ENCODE results near the gene METTL22.

Gene METTL22

GRCh38 chr16:8675183-8676159 lies 54.0 kb downstream of the METTL22 start:
- no peak for TF ChIP-seq EZH2phosphoT487 (conservative IDR thresholded peaks at IDR 0.05; ENCODE audit: low read length)
- TF ChIP-seq CTCF (IDR thresholded peaks at IDR 0.05; ENCODE audit: insufficient read depth, low read length, poor library complexity, severe bottlenecking), result no peak

GRCh38 chr16:8676160-8676547 lies 54.7 kb downstream of the METTL22 start:
- no peaks in the 10 kb centered on the region for H3K9me2 ChIP-seq (replicated peaks; ENCODE audit: insufficient read depth, low read length)
- no peaks in the 10 kb centered on the region for H3K36me3 ChIP-seq (ENCODE audit: low read length)
- H3F3A ChIP-seq (ENCODE audit: insufficient read depth), result no peaks in the 10 kb centered on the region
- no peak overlapping the region for H3K4me2 ChIP-seq (ENCODE audit: low read depth, low read length, poor library complexity, severe bottlenecking)
- no peak overlapping the region for H3K27ac ChIP-seq (ENCODE audit: low read depth, low read length)
- no peaks in the 10 kb centered on the region for H3K79me2 ChIP-seq (ENCODE audit: insufficient read depth, low read length)
- H3K4me3 ChIP-seq (ENCODE audit: insufficient read depth, low read length, poor library complexity, severe bottlenecking), result no peak overlapping the region
- H2AFZ ChIP-seq (ENCODE audit: low read depth, low read length, severe bottlenecking), result no peak overlapping the region
- TF ChIP-seq CTCF (IDR thresholded peaks at IDR 0.05; ENCODE audit: insufficient read depth, low read length, poor library complexity, severe bottlenecking) (no peak), EZH2phosphoT487 (conservative IDR thresholded peaks at IDR 0.05; ENCODE audit: low read length) (no peak)
- no peak overlapping the region for H3K9ac ChIP-seq (ENCODE audit: low read length)
- H3K27me3 ChIP-seq (ENCODE audit: low read length), result peaks cover 3% of the 10 kb centered on the region; the same call in 1 of the 2 replicates
- H3K9me3 ChIP-seq (ENCODE audit: insufficient read depth, low read length), result no peaks in the 10 kb centered on the region; the same call in 1 of the 2 replicates
- H4K20me1 ChIP-seq (ENCODE audit: low read depth, low read length), result no peaks in the 10 kb centered on the region

More at GRCh38 chr16:8675183-8676159, 54.0 kb downstream of the METTL22 start:
- Histone ChIP-seq H3K9ac (ENCODE audit: low read length) (no peak overlapping the region), H3K27ac (ENCODE audit: low read depth, low read length) (no peak overlapping the region), H3K4me2 (ENCODE audit: low read depth, low read length, poor library complexity, severe bottlenecking) (peak overlapping the region; percentile 79), H3K79me2 (ENCODE audit: insufficient read depth, low read length) (no peaks in the 10 kb centered on the region), H4K20me1 (ENCODE audit: low read depth, low read length) (no peaks in the 10 kb centered on the region), H3K27me3 (ENCODE audit: low read length) (peaks cover 3% of the 10 kb centered on the region; the same call in 1 of the 2 replicates), H3F3A (ENCODE audit: insufficient read depth) (no peaks in the 10 kb centered on the region), H3K4me3 (ENCODE audit: insufficient read depth, low read length, poor library complexity, severe bottlenecking) (peak overlapping the region; percentile 62), H2AFZ (ENCODE audit: low read depth, low read length, severe bottlenecking) (no peak overlapping the region), H3K36me3 (ENCODE audit: low read length) (no peaks in the 10 kb centered on the region), H3K9me2 (replicated peaks; ENCODE audit: insufficient read depth, low read length) (no peaks in the 10 kb centered on the region), H3K9me3 (ENCODE audit: insufficient read depth, low read length) (no peaks in the 10 kb centered on the region; the same call in 1 of the 2 replicates)

DNA sequence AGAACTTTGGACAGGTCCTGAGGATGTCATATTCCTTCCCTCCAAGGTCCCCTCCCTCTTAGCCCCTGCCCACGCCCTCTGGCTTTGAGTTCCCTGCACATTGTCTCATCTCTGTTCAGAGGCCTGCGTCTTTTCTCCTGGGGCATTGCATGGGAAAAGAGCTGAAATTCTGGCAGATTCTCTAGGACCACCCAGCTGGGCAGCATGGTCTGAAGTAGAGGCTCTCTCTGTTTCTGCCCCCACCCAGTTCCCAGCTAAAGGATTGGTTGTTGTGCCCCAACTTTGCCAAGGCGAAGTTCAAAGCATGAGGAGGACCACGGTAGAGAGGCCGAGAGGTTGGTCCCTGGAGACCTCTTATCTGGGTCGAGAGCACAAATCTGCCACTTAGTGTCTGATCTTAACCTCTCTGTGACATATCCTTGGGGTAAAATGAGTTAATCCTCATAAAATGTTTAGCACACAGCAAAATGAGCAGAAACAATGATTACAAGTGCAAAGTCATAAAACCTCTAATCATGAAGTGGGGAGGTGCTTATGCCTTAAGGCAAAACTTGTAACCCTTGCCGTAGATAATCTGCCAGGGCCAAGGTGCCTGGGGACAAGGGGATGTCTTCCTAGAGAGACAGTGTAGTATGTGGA lies 55.4 kb downstream of the METTL22 start:
- no peaks in the 10 kb centered on the region for H3K79me2 ChIP-seq (ENCODE audit: insufficient read depth, low read length)
- no peak overlapping the region for H3K4me2 ChIP-seq (ENCODE audit: low read depth, low read length, poor library complexity, severe bottlenecking)
- H3K36me3 ChIP-seq (ENCODE audit: low read length), result no peaks in the 10 kb centered on the region
- peaks cover 3% of the 10 kb centered on the region; the same call in 1 of the 2 replicates for H3K27me3 ChIP-seq (ENCODE audit: low read length)
- H3K4me3 ChIP-seq (ENCODE audit: insufficient read depth, low read length, poor library complexity, severe bottlenecking), result no peak overlapping the region
- no peak overlapping the region for H3K9ac ChIP-seq (ENCODE audit: low read length)
- no peaks in the 10 kb centered on the region for H3K9me2 ChIP-seq (replicated peaks; ENCODE audit: insufficient read depth, low read length)
- TF ChIP-seq EZH2phosphoT487 (conservative IDR thresholded peaks at IDR 0.05; ENCODE audit: low read length) (no peak), CTCF (IDR thresholded peaks at IDR 0.05; ENCODE audit: insufficient read depth, low read length, poor library complexity, severe bottlenecking) (no peak)
- no peaks in the 10 kb centered on the region for H4K20me1 ChIP-seq (ENCODE audit: low read depth, low read length)
- H3K27ac ChIP-seq (ENCODE audit: low read depth, low read length), result no peak overlapping the region
- H3F3A ChIP-seq (ENCODE audit: insufficient read depth), result no peaks in the 10 kb centered on the region
- no peak overlapping the region for H2AFZ ChIP-seq (ENCODE audit: low read depth, low read length, severe bottlenecking)
- no peaks in the 10 kb centered on the region; the same call in 1 of the 2 replicates for H3K9me3 ChIP-seq (ENCODE audit: insufficient read depth, low read length)
